ENCODE measurements around the gene MYBPHL. TPM values are rescaled to one million over a fixed set of nuclear protein-coding genes. Genes with fewer than 3 reads are reported as not detected.

The MYBPHL gene
- total and polyA plus RNA-seq, 2 of the 13 experiments (the other 11 are each of a cell fraction or from before 2014, with no cell fraction given), result 3.7 to 3.8 TPM

DNA sequence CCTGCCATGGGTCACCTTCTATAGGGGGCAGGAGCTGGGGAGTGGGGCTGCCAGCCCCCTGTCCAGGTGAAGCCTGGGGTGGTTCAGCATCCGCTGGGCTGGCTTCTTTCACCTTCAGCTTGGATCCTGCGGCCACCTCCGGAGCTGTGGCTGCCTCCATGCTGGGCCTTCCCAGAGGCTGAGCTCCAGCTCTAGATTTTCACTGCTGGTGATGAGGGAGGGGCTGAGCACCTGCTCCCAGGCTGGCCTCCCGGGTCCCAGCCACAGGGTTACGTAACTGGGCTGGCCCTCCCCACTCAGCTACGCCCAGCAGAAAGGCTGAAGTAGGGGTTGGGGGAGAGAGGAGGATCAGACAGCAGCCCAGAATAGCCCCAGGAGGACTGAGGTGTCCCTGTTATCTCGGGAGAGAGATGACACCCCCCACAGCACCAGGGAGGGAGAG, at the start of gene MYBPHL (continued):
- TF ChIP-seq, protein P1, sequence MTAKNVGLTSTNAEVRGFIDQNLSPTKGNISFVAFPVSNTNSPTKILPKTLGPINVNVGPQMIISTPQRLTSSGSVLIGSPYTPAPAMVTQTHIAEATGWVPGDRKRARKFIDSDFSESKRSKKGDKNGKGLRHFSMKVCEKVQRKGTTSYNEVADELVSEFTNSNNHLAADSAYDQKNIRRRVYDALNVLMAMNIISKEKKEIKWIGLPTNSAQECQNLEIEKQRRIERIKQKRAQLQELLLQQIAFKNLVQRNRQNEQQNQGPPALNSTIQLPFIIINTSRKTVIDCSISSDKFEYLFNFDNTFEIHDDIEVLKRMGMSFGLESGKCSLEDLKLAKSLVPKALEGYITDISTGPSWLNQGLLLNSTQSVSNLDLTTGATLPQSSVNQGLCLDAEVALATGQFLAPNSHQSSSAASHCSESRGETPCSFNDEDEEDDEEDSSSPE (CRISPR knock-in tag; IDR thresholded peaks at IDR 0.05), result no peak
- no peak for TF ChIP-seq KDM2A (CRISPR knock-in tag; IDR thresholded peaks at IDR 0.05; ENCODE audit: borderline replicate concordance, low read depth)
- TF ChIP-seq GABPB1 (CRISPR knock-in tag; IDR thresholded peaks at IDR 0.05), result no peak
- TF ChIP-seq ZBTB8A (CRISPR knock-in tag; IDR thresholded peaks at IDR 0.05; ENCODE audit: borderline replicate concordance, low read depth), result no peak
- no peak for TF ChIP-seq ISL2 (CRISPR knock-in tag; IDR thresholded peaks at IDR 0.05)
- TF ChIP-seq GATA4 (IDR thresholded peaks at IDR 0.05; ENCODE audit: borderline replicate concordance, low read depth), result no peak
- TF ChIP-seq KMT2B (CRISPR knock-in tag; IDR thresholded peaks at IDR 0.05), result no peak
- TF ChIP-seq ZNF543 (CRISPR knock-in tag; IDR thresholded peaks at IDR 0.05), result no peak
- no peak for TF ChIP-seq ZNF253 (CRISPR knock-in tag; IDR thresholded peaks at IDR 0.05; ENCODE audit: borderline replicate concordance)
- no peak for TF ChIP-seq ISX (CRISPR knock-in tag; conservative IDR thresholded peaks at IDR 0.05)
- TF ChIP-seq NFKB2 (CRISPR knock-in tag; IDR thresholded peaks at IDR 0.05; ENCODE audit: borderline replicate concordance), result no peak
- TF ChIP-seq, protein P2, sequence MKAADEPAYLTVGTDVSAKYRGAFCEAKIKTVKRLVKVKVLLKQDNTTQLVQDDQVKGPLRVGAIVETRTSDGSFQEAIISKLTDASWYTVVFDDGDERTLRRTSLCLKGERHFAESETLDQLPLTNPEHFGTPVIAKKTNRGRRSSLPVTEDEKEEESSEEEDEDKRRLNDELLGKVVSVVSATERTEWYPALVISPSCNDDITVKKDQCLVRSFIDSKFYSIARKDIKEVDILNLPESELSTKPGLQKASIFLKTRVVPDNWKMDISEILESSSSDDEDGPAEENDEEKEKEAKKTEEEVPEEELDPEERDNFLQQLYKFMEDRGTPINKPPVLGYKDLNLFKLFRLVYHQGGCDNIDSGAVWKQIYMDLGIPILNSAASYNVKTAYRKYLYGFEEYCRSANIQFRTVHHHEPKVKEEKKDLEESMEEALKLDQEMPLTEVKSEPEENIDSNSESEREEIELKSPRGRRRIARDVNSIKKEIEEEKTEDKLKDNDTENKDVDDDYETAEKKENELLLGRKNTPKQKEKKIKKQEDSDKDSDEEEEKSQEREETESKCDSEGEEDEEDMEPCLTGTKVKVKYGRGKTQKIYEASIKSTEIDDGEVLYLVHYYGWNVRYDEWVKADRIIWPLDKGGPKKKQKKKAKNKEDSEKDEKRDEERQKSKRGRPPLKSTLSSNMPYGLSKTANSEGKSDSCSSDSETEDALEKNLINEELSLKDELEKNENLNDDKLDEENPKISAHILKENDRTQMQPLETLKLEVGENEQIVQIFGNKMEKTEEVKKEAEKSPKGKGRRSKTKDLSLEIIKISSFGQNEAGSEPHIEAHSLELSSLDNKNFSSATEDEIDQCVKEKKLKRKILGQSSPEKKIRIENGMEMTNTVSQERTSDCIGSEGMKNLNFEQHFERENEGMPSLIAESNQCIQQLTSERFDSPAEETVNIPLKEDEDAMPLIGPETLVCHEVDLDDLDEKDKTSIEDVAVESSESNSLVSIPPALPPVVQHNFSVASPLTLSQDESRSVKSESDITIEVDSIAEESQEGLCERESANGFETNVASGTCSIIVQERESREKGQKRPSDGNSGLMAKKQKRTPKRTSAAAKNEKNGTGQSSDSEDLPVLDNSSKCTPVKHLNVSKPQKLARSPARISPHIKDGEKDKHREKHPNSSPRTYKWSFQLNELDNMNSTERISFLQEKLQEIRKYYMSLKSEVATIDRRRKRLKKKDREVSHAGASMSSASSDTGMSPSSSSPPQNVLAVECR (CRISPR knock-in tag; IDR thresholded peaks at IDR 0.05; ENCODE audit: borderline replicate concordance), result peak; percentile 55; the same call in 1 of the 2 replicates
- no peak for TF ChIP-seq HOXA7 (CRISPR knock-in tag; IDR thresholded peaks at IDR 0.05)
- peak; percentile 44; the same call in 1 of the 2 replicates for TF ChIP-seq SAP130 (CRISPR knock-in tag; IDR thresholded peaks at IDR 0.05; ENCODE audit: low read depth)
- no peak for TF ChIP-seq ZNF12 (CRISPR knock-in tag; IDR thresholded peaks at IDR 0.05)
- TF ChIP-seq, protein P3, sequence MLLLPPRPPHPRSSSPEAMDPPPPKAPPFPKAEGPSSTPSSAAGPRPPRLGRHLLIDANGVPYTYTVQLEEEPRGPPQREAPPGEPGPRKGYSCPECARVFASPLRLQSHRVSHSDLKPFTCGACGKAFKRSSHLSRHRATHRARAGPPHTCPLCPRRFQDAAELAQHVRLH (CRISPR knock-in tag; IDR thresholded peaks at IDR 0.05; ENCODE audit: borderline replicate concordance, low read depth), result no peak
- no peak for TF ChIP-seq TMF1 (CRISPR knock-in tag; IDR thresholded peaks at IDR 0.05; ENCODE audit: low read depth)
- no peak for TF ChIP-seq ZNF20 (CRISPR knock-in tag; IDR thresholded peaks at IDR 0.05)
- TF ChIP-seq KDM5B (CRISPR knock-in tag; IDR thresholded peaks at IDR 0.05; ENCODE audit: borderline replicate concordance), result 0 out of 2 replicates have a peak, but pooled peaks have one; percentile 56
- TF ChIP-seq, protein P4, sequence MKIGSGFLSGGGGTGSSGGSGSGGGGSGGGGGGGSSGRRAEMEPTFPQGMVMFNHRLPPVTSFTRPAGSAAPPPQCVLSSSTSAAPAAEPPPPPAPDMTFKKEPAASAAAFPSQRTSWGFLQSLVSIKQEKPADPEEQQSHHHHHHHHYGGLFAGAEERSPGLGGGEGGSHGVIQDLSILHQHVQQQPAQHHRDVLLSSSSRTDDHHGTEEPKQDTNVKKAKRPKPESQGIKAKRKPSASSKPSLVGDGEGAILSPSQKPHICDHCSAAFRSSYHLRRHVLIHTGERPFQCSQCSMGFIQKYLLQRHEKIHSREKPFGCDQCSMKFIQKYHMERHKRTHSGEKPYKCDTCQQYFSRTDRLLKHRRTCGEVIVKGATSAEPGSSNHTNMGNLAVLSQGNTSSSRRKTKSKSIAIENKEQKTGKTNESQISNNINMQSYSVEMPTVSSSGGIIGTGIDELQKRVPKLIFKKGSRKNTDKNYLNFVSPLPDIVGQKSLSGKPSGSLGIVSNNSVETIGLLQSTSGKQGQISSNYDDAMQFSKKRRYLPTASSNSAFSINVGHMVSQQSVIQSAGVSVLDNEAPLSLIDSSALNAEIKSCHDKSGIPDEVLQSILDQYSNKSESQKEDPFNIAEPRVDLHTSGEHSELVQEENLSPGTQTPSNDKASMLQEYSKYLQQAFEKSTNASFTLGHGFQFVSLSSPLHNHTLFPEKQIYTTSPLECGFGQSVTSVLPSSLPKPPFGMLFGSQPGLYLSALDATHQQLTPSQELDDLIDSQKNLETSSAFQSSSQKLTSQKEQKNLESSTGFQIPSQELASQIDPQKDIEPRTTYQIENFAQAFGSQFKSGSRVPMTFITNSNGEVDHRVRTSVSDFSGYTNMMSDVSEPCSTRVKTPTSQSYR (CRISPR knock-in tag; IDR thresholded peaks at IDR 0.05; ENCODE audit: borderline replicate concordance), result no peak
- TF ChIP-seq, protein P5, sequence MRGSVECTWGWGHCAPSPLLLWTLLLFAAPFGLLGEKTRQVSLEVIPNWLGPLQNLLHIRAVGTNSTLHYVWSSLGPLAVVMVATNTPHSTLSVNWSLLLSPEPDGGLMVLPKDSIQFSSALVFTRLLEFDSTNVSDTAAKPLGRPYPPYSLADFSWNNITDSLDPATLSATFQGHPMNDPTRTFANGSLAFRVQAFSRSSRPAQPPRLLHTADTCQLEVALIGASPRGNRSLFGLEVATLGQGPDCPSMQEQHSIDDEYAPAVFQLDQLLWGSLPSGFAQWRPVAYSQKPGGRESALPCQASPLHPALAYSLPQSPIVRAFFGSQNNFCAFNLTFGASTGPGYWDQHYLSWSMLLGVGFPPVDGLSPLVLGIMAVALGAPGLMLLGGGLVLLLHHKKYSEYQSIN (CRISPR knock-in tag; IDR thresholded peaks at IDR 0.05; ENCODE audit: borderline replicate concordance), result no peak
- peak; percentile 49 for TF ChIP-seq ZFX (CRISPR knock-in tag; IDR thresholded peaks at IDR 0.05; ENCODE audit: low read depth)
